Right lobe of liver (tissue), 4 donors: Measurements from ENCODE around the gene ITGA2.

Experiments used
- POLR2A ChIP-seq: fragments of 450-650 bp; IDR thresholded peaks from one replicate; pipeline ENCODE4 v1.6.1; 2017; ENCODE audit warnings: antibody characterized with exemption, mild to moderate bottlenecking
- TF ChIP-seq, protein P1 (sequence below), 4 donors: fragments of 200-600 bp in 3 of 4; fragments of 450-650 bp in 1 of 4; IDR thresholded peaks; one replicate each; pipeline versions ENCODE4 v1.5.1 to v1.8.0; 2016 to 2022; ENCODE audit warnings: antibody characterized with exemption in 4 of 4, mild to moderate bottlenecking in 2 of 4
- donor health status: DM: no; HTN: no; CAD: no.
- donor health status: DM: no; HTN: no; CAD: no.
- donor health status: DM: no; HTN: yes; CAD: no.

DNA sequence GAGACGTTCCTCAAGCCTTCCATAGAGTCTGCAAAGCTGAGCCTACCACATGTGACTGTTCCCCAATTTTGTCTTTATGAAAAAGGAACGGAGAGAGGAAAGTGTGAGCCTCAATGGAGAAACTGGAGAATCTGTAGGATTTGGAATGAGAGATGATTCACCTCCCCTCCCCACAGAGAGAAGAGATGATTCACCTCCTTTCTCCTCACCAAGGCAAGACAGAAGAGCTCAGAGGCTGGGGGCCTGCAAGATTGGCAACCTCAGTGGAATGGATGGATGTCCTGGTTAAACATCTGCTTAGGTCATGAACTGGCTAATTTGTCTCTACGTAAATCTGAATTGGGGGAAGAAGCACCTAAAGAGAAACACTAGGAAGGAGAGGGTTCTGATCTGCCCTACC lies 137.4 kb downstream of the ITGA2 start:
- TF ChIP-seq, protein P1, sequence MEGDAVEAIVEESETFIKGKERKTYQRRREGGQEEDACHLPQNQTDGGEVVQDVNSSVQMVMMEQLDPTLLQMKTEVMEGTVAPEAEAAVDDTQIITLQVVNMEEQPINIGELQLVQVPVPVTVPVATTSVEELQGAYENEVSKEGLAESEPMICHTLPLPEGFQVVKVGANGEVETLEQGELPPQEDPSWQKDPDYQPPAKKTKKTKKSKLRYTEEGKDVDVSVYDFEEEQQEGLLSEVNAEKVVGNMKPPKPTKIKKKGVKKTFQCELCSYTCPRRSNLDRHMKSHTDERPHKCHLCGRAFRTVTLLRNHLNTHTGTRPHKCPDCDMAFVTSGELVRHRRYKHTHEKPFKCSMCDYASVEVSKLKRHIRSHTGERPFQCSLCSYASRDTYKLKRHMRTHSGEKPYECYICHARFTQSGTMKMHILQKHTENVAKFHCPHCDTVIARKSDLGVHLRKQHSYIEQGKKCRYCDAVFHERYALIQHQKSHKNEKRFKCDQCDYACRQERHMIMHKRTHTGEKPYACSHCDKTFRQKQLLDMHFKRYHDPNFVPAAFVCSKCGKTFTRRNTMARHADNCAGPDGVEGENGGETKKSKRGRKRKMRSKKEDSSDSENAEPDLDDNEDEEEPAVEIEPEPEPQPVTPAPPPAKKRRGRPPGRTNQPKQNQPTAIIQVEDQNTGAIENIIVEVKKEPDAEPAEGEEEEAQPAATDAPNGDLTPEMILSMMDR (IDR thresholded peaks at IDR 0.05): no peak
- TF ChIP-seq POLR2A: no peak
